Measurements from ENCODE around the gene RAB40AL.

The RAB40AL gene

GRCh38 chrX:102985192-102985591, 48.1 kb downstream of the RAB40AL start:
- DNase-seq = no peak

All from activated CD4-positive, alpha-beta T cell treated with anti-CD3 and anti-CD28 coated beads, Interleukin-2, amount 50 U/mL, for 48 hours (primary cell).